GM18502 (cell line): Measurements from ENCODE around the gene ALDH1L1.
"Not testable (repeated sequence)": the region's sequence is repeated elsewhere in the genome, so short reads cannot be mapped to it uniquely, and the experiment has no call there.

Source experiments
- ATAC-seq: cut with Tn5 transposase; IDR thresholded peaks from one replicate; pipeline ENCODE4 v1.9.1; 2021; ENCODE audit warnings: mild to moderate bottlenecking; ENCODE audit not compliant: unreplicated experiment, poor library complexity

The ALDH1L1 gene

DNA sequence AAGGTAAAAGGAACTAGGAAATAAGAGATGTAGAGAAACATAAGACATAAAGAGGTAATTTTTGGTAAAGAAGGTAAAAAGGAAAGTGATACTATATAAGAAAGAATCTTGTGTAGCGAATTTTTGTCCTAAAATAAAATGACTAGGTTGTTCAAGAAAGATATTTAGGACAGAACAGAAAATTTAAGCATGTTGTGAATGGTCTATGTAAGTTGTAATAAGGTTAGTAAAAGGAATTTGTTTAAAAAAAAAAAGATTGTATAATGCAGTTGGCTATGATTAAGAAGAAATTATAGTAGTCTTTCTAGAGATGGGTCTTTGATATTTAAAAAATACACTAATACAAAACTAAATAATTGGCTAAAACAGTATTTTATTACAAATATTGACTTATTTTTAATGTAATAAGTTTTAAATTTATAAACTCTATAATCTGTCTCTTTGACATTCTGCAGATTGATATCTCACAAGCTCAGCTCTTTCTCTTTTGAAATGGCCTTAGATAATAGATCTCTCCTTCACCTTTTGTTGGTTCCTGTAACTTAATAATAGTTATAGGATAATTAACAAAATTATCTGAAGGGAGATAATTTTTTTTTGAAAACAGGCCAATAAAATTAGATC lies 92.7 kb downstream of the ALDH1L1 start:
- ATAC-seq: no peak

DNA sequence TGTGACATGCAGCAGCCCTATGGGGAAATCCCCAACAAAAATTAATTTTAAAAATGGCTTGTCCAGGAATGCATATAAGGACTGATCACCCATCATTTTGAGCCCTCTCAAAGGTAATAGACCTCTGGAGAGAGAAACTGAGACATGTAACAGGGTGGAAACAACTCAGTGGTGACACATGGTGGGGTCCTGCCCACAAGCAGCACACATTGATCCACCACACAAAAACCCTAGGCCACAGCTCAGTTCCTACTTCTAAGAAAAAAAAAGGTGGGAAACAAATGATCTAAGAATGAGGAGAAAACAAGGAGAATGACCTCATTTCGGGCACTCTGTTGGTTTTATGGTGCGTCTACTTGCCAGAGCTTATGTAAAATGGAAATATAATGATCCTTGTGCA lies 94.5 kb downstream of the ALDH1L1 start:
- ATAC-seq: no peak

DNA sequence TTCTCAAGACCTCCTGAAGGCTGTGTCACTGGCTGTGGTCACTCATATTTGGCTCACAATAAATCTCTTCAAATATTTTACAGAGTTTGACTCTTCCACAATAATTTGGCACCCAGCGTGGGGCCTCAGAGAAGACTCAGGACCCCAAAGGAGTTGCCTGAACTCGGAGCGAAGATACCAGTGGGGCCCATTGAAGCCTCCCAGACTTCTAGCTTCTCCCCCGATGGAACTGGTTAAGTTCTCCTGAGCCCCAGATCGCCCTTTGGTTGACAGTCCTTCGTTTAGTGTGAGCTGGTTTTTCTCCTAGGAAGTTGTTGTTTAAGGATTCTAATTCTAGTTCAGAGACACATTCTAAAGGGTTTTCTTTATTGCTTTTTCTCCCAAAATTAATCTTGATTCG lies 95.1 kb downstream of the ALDH1L1 start:
- ATAC-seq: no peak

DNA sequence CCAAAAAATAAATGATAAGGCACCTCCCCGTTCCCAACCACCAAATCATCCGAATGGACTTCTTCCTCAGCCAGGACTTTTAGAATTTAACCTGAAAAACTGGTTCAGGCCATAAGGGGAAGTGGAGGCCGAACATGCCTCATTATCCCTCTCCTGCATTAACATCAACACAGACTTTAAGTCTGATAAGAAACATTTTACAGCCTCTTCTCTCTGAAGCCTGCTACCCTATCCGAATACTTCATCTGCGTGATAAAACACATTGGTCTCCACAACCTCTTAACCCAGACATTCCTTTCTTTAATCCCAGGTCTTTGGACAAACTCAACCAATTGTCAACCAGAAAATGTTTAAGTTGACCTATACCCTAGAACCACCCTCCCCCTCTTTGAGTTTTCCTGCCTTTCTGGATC lies 95.6 kb downstream of the ALDH1L1 start:
- no peak for ATAC-seq

DNA sequence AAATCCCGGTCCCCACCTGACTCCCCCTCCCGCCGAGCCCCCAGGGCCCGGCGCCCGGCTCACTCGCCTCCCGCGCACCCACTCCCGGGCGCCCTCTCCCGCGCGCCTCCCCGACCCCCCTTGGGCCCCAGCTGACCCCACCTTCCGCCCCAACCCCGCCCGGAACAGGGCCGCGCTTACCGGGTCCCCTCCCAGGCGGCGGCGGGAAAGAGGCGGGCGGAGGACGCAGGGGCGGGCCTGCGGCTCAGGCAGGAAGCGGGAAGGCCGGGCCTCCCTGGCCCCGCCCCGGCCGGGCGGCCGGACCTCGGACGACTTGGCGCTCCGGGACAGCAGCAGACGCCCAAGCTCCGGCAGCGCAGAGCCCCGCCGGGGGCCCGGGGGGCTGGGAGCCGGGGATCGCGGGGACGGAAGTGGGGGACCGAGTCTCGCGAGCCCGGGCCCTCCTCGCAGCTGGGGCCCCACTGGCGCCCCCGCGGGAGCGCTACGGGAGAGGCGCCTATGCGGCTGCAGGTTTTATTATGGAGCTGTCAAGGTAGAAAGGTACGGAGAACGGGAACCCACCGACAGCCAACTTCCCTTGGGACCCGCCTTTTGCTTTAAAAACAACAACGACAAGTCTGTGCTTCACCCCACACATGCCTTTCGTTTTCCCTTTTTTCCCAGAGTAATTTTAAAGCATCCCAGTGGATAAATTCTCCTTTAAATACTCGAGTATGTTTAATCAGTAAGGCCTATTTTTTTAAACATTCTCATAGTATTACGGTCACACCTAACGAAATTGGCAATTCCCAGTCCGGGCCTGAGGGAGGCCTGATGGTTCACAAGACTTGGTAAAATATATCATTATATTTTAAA lies 96.2 kb downstream of the ALDH1L1 start, which contains the start of gene SLC41A3:
Gene SLC41A3 (minus strand): TSS at position 212 of the 855 bp plus-strand sequence. CDS start 15,905 bp downstream, outside the sequence.
- ATAC-seq: peak; percentile 96

DNA sequence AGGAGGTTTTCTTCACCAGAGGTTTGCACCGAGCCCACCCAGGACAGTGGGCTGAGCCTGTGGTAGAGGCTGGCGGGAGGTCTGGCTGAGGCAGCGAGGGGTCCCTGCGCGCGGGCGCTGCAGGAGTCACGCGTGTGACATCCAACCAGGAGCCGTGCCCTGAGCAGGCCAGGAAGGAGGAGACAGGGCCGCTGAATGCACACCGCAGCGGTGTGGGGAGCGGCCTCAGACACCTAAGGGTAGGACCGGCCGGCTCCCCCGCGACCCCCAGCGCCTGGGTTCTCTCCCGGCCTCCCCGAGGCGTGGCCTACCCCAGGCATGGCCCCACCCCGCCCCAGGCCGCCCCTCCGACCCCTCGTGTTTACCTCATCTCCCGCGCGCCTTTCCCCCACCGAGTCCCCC lies 96.9 kb downstream of the ALDH1L1 start:
- ATAC-seq: peak; percentile 48

DNA sequence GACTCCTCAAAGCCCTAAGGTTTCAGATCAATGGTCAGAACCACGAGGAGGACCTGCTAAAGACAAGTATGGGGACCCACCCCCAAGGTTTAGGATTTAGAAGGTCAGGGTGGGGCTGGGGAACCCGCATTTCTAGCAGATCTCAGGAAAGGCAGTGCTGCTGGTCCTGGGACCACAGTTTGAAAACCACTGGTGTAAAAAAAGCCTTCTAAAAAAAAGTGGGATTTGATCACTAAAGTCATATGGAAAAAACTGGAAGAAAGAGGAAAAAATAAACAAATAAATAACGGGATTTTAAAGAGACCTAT lies 97.3 kb downstream of the ALDH1L1 start:
- no peak for ATAC-seq

DNA sequence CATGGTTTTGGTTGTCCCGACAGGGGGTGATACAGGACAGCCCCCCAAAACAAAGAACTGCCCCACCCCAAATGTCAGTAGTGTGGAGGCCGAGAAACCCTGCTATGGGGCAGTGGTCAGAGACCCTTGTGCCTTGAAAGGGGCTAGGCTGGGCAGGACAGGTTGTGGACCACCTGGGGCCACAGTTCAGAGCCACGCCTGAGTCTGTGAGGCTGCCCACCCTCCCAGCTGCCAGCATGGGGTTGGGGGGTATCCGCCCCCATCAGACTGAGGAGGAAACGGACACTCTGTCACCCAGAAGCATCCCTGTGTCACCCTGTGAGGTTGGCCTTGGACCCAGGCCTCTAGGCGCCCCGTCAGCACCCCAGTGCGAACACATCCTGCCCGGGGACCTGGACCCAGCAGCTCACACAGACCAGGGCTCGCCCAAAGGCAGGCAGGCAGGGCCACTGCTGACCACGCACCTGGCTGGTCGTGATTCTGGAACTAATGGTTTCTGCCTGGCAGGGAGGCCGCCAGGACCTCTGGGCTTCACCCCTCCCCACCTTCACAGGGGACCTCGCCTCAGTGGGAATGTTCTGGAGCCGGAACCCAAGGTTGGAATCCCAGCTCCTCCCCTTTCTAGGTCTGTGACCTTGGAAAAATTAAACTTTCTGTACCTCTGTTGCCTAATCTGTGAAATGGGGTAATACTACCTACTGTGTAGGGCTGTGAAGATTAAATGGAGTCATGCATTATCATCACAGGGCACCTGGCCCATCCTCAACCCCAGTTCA lies 97.8 kb downstream of the ALDH1L1 start:
- no peak for ATAC-seq

DNA sequence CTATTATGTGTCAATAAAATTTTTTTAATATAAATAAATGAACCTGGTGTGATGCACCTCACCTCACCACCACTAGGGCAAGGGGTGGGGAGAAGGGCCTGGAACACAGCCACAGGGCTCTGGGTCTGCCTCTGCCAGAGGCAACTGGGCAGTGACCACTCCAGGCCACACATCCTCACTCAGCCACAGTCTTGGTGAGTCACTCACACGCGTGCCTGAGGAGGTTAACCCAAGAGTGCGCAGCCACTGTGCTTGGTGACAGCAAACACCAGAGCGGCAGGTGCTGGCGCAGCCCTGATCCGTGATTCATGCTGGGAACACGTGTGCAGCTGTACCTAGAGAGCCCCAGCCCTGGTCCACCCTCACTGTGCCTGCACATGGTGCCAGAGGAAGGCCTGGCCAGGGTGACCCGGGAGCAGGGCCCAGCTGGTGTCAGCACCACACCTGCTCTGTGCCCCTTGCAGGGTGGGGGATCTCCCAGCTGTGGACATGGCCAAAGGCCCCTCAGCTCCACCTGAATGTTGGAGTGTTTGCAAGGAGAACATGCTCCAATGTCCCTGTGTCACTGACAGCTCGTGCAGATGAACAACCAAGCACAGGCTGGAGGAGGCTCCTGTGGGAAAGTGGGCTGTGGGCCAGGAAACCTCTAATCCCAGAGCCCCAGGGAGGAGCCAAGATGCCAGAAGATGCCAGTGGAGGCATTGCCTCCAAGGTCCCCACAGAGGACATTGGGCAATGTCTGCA lies 98.6 kb downstream of the ALDH1L1 start:
- no peak for ATAC-seq

DNA sequence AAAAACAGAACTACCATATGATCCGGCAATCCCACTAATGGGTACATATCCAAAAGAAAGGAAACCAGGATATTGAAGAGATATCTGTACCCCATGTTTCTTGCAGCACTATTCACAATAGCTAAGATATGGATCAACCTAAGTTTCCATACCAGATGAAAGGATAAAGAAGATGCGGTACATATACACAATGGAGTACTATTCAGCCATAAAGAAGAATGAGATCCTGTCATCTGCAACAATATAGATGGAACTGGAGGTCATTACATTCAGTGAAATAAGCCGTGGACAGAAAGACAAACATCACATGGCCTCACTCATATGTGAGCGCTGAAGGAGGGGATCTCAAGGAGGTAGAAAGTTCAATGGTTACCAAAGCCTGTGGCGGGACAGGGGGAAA lies 99.4 kb downstream of the ALDH1L1 start:
- ATAC-seq: no peak

DNA sequence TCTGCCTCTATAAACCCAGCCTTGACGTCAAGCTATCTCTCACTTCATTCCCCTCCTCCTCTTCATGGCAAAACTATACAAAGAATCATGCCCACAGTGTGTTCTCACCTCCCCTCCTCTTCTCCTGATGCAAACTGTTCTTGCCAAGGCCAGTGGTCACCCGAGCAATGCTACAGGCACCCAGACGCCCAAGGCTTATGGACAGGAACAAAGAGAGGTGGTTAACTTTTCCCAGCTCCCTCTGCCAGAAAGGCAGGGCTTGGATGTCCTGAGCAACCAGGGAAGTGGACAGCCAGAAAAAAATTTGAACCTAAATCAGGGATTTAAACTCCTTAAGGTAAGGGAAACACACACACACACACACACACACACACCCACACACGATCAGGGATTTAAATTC lies 101.5 kb downstream of the ALDH1L1 start:
- no peak for ATAC-seq

DNA sequence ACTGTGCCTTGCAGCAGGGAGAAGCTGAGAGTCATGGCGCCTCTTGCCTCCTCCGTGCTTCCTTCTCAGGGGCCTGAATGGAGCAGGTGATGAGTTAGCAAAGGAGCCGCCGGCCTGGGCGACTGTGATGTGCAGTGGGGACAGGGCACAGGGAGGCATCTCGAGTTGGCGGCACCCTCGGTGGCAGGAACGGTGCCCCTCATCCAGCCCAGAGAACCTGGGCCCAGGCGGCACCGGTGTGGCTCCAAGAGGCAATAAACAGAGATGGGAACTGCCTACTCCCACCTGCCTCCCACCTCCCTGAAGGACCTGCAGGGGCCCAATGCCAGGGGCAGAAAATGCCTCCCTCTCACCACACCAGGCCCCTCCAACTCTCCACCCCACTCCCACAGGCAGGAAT lies 102.6 kb downstream of the ALDH1L1 start:
- ATAC-seq: no peak

DNA sequence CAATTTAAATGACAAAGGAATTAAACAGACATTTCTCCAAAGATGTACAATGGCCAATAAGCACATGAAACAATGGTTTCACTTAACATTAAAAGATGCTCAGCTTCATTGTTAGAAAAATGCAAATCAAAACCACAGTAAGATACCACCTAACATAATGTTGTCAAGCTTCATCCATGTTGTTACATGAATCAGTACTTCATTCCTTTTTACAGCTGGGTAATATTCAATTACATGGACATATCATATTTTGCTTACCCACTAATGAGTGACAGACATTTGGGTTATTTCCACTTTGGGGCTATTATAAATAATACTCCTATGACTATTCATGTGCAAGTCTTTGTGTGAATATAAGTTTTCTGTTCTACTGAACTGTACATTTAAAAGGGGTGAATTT lies 104.2 kb downstream of the ALDH1L1 start:
- no peak for ATAC-seq

DNA sequence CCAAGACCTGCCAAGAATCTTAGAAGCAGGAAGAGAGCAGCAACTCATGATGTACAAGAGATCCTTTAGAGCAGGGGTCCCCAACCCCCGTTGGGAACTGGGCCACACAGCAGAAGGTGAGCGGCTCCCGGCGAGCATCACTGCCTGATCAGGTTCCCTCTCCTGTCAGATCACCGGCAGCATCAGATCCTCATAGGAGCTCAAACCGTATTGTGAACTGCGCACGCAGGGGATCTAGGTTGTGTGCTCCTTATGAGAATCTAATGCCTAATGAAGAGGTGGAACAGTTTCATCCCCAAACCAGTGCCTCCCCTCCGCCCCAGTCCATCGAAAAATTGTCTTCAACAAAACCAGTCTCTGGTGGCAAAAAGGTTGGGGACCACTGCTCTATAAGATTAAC lies 110.2 kb downstream of the ALDH1L1 start:
- ATAC-seq: no peak

DNA sequence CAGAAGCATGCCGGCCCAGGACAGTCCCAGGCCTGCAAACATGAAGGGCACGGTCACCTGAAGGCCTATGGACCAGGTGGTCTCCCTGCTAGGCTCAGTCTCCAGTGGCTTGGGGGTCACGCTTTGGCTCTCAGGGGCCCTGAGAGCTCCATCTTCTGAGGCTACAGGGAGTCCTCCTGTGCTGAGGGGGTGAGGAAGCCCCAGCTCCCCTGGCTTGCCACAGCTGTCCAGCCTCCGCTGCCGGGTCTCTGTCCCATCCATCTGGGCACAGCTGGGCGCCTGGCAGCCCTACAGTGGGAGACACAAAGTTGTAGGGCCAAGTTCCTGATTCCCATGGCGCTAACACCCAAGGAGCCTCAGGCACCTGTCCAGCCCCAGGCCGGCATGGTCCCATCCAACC lies 112.4 kb downstream of the ALDH1L1 start:
- ATAC-seq: no peak

DNA sequence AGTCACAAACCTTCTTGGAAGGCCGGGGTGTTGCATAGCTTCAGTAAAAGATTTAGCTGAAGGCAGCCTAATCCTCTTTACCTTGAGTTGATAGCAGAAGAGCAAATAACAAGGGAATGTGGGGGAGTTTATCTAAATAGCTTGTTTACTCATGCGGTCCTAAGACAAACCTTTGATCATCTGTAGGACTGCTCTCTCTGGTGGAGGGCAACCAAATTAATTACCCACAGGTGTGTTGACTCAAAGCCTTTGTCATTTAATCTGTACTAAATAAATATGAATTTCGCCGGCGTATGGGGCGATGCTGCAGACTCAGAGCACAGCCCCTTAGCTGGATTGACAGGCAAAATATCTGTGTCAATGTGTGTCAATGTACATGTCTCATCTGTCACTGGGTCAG lies 113.7 kb downstream of the ALDH1L1 start:
- not testable (repeated sequence) for ATAC-seq

DNA sequence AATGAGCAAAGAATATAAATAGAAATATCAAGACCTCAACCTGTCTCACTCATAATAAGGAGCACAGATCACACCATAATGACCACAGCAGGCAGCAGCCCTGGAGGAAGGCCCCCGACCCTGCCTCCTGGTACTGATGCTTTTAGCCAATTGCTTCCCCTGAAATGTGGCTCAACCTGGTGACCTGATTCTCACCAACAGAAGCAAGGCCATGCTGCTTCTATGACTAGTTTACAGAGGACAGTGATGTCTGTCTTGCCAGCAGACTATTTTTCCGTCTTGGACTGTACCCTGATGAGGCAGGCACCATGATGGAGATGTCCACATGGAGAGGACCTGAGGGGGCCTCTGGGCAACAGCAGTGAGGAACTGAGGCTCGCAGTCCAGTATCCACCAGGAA lies 114.5 kb downstream of the ALDH1L1 start:
- ATAC-seq: no peak

DNA sequence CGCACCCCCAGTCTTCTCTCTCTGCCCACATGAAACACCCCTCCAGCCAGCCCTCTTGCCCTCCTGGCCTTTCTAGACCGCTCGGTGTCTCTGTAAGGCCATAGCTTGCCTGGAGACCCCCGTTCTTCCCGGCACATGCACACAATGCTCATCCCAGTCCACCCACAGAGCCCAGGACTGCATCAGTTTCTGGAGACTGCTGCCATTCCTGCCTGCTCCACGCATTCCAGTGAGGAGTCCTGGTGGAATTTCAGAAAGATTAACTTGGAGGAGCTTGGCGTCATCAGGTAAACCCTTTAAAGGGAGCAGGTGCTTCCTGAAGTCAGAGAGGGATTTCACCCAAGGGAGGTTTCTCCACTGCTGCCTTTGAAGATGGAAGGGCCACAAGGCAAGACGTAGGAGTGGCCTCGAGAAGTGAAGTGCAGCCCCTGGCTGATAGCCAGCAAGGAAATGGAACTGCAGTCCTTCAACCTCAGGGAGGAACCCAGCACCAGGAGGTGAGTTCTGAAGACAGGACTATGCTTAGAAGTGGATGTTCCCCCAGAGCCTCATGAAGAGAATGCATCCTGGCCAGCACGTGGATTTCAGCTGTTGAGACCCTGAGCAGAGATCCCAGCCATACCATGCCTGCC lies 115.6 kb downstream of the ALDH1L1 start:
- ATAC-seq: no peak

DNA sequence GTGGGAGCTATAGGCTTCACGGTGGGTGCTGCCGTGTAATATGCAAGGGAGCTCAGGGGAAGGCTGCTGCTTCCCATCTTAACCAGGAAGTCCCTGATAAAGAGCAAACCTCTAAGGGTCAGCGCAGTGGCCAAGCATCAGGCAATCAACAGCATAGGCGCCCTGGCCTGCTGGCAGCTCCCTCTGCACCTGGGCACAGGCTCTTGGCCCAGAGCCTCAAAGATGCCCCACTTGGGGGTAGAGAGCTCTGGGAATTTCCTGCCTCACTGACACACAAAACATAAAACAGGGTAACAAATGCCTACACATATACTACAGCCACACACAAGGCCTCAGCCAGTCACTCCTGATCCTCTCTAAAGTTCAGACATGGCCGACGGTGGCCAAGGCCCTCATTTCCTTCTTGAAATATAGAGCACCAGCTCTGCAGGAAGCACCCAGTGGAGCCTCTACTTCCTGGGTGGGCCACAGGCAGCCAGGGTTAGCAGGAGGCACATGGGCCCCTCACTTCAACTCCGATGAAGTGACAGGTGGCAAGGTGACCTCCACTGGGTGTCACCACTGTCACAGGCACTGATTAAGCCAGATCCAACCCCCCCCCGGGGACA lies 116.9 kb downstream of the ALDH1L1 start:
- no peak for ATAC-seq
